Keratinocyte (primary cell): Measurements from ENCODE around the gene EEPD1. TPM values are rescaled to one million over a fixed set of nuclear protein-coding genes. Genes with fewer than 3 reads are reported as not detected.

Source experiments
- DNase-seq: peaks from one replicate; pipeline ENCODE4 v3.0.0-alpha.2; 2011; ENCODE audit warnings: low read depth, missing footprints, low spot score
- FAIRE-seq: peaks from 2 replicates; lab custom pipeline; 2011; peaks lifted over from hg19 to GRCh38; lab: Jason Lieb, UNC
- H2AFZ ChIP-seq: 2 replicates; pipeline ENCODE4 v1.6.0; 2012; ENCODE audit warnings: low read length, control low read depth, inconsistent platforms; ENCODE audit not compliant: control insufficient read depth
- H3K27ac ChIP-seq: 2 replicates; pipeline ENCODE4 v1.5.1; 2011; ENCODE audit warnings: low read length; ENCODE audit not compliant: control insufficient read depth, insufficient read depth
- H3K27me3 ChIP-seq: 3 replicates; pipeline ENCODE4 v1.6.0; 2011; ENCODE audit warnings: low read length; ENCODE audit not compliant: control insufficient read depth, insufficient read depth; ENCODE audit errors: extremely low read depth
- H3K36me3 ChIP-seq, 2 experiments: 2 replicates in 1 of 2; 3 replicates in 1 of 2; pipeline ENCODE4 v1.5.1; 2011; ENCODE audit warnings: low read length in 2 of 2, mild to moderate bottlenecking in 1 of 2; ENCODE audit not compliant: control insufficient read depth in 2 of 2, insufficient read depth in 2 of 2; ENCODE audit errors: extremely low read depth in 1 of 2
- H3K4me1 ChIP-seq: 3 replicates; pipeline ENCODE4 v1.5.1; 2011; ENCODE audit warnings: low read length; ENCODE audit not compliant: control insufficient read depth, insufficient read depth; ENCODE audit errors: extremely low read depth
- H3K4me2 ChIP-seq: 3 replicates; pipeline ENCODE4 v1.6.0; 2011; ENCODE audit warnings: low read depth, low read length; ENCODE audit not compliant: control insufficient read depth, insufficient read depth; ENCODE audit errors: extremely low read depth
- H3K4me3 ChIP-seq, 3 experiments: fragments of 200-600 bp in 1 of 3; sonication (generic) in 1 of 3; 2 replicates in 2 of 3; 3 replicates in 1 of 3; pipeline ENCODE4 v1.5.1; 2011 to 2016; ENCODE audit warnings: low read length in 3 of 3, mild to moderate bottlenecking in 3 of 3, control low read depth in 2 of 3, inconsistent platforms in 1 of 3, low read depth in 1 of 3, mixed read lengths in 1 of 3, mixed run types in 1 of 3, moderate library complexity in 1 of 3; ENCODE audit not compliant: control insufficient read depth in 2 of 3, insufficient read depth in 2 of 3; ENCODE audit errors: extremely low read depth in 1 of 3
- H3K79me2 ChIP-seq: 2 replicates; pipeline ENCODE4 v1.6.0; 2012; ENCODE audit warnings: low read length; ENCODE audit not compliant: control insufficient read depth, insufficient read depth
- H3K9ac ChIP-seq: 3 replicates; pipeline ENCODE4 v1.6.0; 2011; ENCODE audit warnings: low read length; ENCODE audit not compliant: control insufficient read depth, insufficient read depth; ENCODE audit errors: extremely low read depth
- H3K9me1 ChIP-seq: 3 replicates; pipeline ENCODE4 v1.6.0; 2011; ENCODE audit warnings: low read length; ENCODE audit not compliant: control insufficient read depth, insufficient read depth; ENCODE audit errors: extremely low read depth
- H3K9me3 ChIP-seq: 2 replicates; pipeline ENCODE4 v1.5.1; 2012; ENCODE audit warnings: low read depth, low read length; ENCODE audit not compliant: control insufficient read depth
- H4K20me1 ChIP-seq: 3 replicates; pipeline ENCODE4 v1.6.0; 2011; ENCODE audit warnings: low read length; ENCODE audit not compliant: control insufficient read depth, insufficient read depth; ENCODE audit errors: extremely low read depth
- CTCF ChIP-seq, 3 experiments: IDR thresholded peaks in 1 of 3; conservative IDR thresholded peaks in 1 of 3; optimal IDR thresholded peaks in 1 of 3; 2 replicates in 2 of 3; 3 replicates in 1 of 3; pipeline versions ENCODE3 to v1.5.1; 2011; ENCODE audit warnings: low read length in 3 of 3, mild to moderate bottlenecking in 3 of 3, moderate library complexity in 2 of 3, control low read depth in 1 of 3, inconsistent platforms in 1 of 3; ENCODE audit not compliant: insufficient read depth in 2 of 3; ENCODE audit errors: extremely low read depth in 1 of 3
- EZH2 ChIP-seq: IDR thresholded peaks from one replicate; pipeline ENCODE4 v1.6.1; 2012; ENCODE audit warnings: inconsistent platforms, mild to moderate bottlenecking, low read length, moderate library complexity
- dilution Hi-C: fragments of 300-500 bp; cut with MboI; formaldehyde crosslinking; loops from one replicate; pipeline ENCODE4 v1.7.0; 2020; ENCODE audit warnings: low sequenced_read_pairs; ENCODE audit not compliant: extremely low pct_ligation_motif_present
- polyA plus RNA-seq, 5 experiments: library from polyadenylated mRNA; depleted of rRNA in 3 of 5; stranded (reverse) in 3 of 5; stranded (forward) in 1 of 5; unstranded in 1 of 5; fragments of >200 nt; gene quantifications; 1 replicate in 1 of 5; 2 replicates in 3 of 5; 3 replicates in 1 of 5; pipeline versions ENCODE4 v1.2.1 to v1.2.3, GENCODE V29; 2011 to 2012; ENCODE audit warnings: missing spikeins in 2 of 5, low read depth in 1 of 5, low replicate concordance in 1 of 5

Gene EEPD1
- polyA plus RNA-seq, 1 donor (not counting 4 experiments of a cell fraction or from before 2014, with no cell fraction given): 1.2 TPM

- H3K4me1 ChIP-seq: no peaks in the 10 kb centered on the region
- H3K9me1 ChIP-seq: no peaks in the 10 kb centered on the region
- H3K79me2 ChIP-seq: no peaks in the 10 kb centered on the region
- no peak overlapping the region for H2AFZ ChIP-seq
- dilution Hi-C loops: no loop called here
- no peak overlapping the region for H3K27ac ChIP-seq
- no peak for DNase-seq
- no peaks in the 10 kb centered on the region for H3K9me3 ChIP-seq
- H3K27me3 ChIP-seq: no peaks in the 10 kb centered on the region
- no peak overlapping the region for H3K9ac ChIP-seq
- H3K36me3 ChIP-seq: no peaks in the 10 kb centered on the region
- no peak overlapping the region for H3K4me3 ChIP-seq
- no peak for FAIRE-seq
- TF ChIP-seq EZH2 (no peak), CTCF (optimal IDR thresholded peaks at IDR 0.05 in 1 of 3, IDR thresholded peaks at IDR 0.05 in 1 of 3, conservative IDR thresholded peaks at IDR 0.05 in 1 of 3; ENCODE audit: extremely low read depth in 1 of 3, insufficient read depth in 2 of 3, low read length in 3 of 3) (no peak)
- H4K20me1 ChIP-seq: no peaks in the 10 kb centered on the region
- no peak overlapping the region for H3K4me2 ChIP-seq
These were observed 35.9 kb downstream of the EEPD1 start for GRCh38 chr7:36188906-36189305.

- no peaks in the 10 kb centered on the region for H3K36me3 ChIP-seq
- H4K20me1 ChIP-seq: no peaks in the 10 kb centered on the region
- no peak overlapping the region for H3K27ac ChIP-seq
- no peaks in the 10 kb centered on the region for H3K27me3 ChIP-seq
- H3K79me2 ChIP-seq: no peaks in the 10 kb centered on the region
- no peak overlapping the region for H3K4me2 ChIP-seq
- TF ChIP-seq EZH2 (no peak), CTCF (optimal IDR thresholded peaks at IDR 0.05 in 1 of 3, IDR thresholded peaks at IDR 0.05 in 1 of 3, conservative IDR thresholded peaks at IDR 0.05 in 1 of 3; ENCODE audit: extremely low read depth in 1 of 3, insufficient read depth in 2 of 3, low read length in 3 of 3) (no peak)
- DNase-seq (no peak), FAIRE-seq (no peak)
- no peaks in the 10 kb centered on the region for H3K4me1 ChIP-seq
- dilution Hi-C loops: no loop called here
- no peak overlapping the region for H3K4me3 ChIP-seq
- H3K9me3 ChIP-seq: no peaks in the 10 kb centered on the region
- no peak overlapping the region for H2AFZ ChIP-seq
- no peaks in the 10 kb centered on the region for H3K9me1 ChIP-seq
- no peak overlapping the region for H3K9ac ChIP-seq
These were observed 37.6 kb downstream of the EEPD1 start for GRCh38 chr7:36190447-36191291.
